Liver (tissue), 9 donors: ENCODE data around the gene TENT4B. TPM values are rescaled to one million over a fixed set of nuclear protein-coding genes. Genes with fewer than 3 reads are reported as not detected.

ENCODE experiments used
- DNase-seq: peaks from one replicate; pipeline ENCODE4 v3.0.0-alpha.2; 2017; ENCODE audit warnings: low spot score
- H3K27ac ChIP-seq, 2 donors: one replicate each; pipeline ENCODE4 v1.7.0; 2013; ENCODE audit warnings: inconsistent platforms in 2 of 2, low read length in 2 of 2, control low read depth in 1 of 2, low read depth in 1 of 2, mild to moderate bottlenecking in 1 of 2
- H3K27me3 ChIP-seq, 4 donors: one replicate each; pipeline versions ENCODE4 v1.6.1 to v1.7.0; 2013; ENCODE audit warnings: low read length in 3 of 4, inconsistent platforms in 1 of 4, mild to moderate bottlenecking in 1 of 4, moderate library complexity in 1 of 4; ENCODE audit not compliant: control insufficient read depth in 4 of 4, insufficient read depth in 4 of 4
- H3K36me3 ChIP-seq, 4 donors: one replicate each; pipeline versions ENCODE4 v1.6.1 to v1.7.0; 2013; ENCODE audit warnings: low read length in 3 of 4, mild to moderate bottlenecking in 3 of 4, low read depth in 1 of 4, moderate library complexity in 1 of 4; ENCODE audit not compliant: control insufficient read depth in 4 of 4, insufficient read depth in 3 of 4
- H3K4me1 ChIP-seq, 4 donors: one replicate each; pipeline versions ENCODE4 v1.6.1 to v1.7.0; 2013; ENCODE audit warnings: low read length in 3 of 4, mild to moderate bottlenecking in 3 of 4, moderate library complexity in 1 of 4; ENCODE audit not compliant: control insufficient read depth in 4 of 4, insufficient read depth in 4 of 4
- H3K4me3 ChIP-seq, 3 donors: one replicate each; pipeline versions ENCODE4 v1.6.1 to v1.7.0; 2013; ENCODE audit warnings: low read length in 3 of 3, control low read depth in 1 of 3, low read depth in 1 of 3, mild to moderate bottlenecking in 1 of 3
- H3K9ac ChIP-seq, 2 donors: one replicate each; pipeline ENCODE4 v1.7.0; 2013; ENCODE audit warnings: low read length in 2 of 2, mild to moderate bottlenecking in 2 of 2, moderate library complexity in 2 of 2, control low read depth in 1 of 2, low read depth in 1 of 2
- H3K9me3 ChIP-seq, 4 donors: one replicate each; pipeline versions ENCODE4 v1.6.1 to v1.7.0; 2013; ENCODE audit warnings: low read length in 3 of 4; ENCODE audit not compliant: control insufficient read depth in 4 of 4
- CTCF ChIP-seq: fragments of 150-350 bp; IDR thresholded peaks from 2 replicates; pipeline ENCODE4 v1.5.1; 2017; ENCODE audit warnings: improper control_type of control experiment, low read depth, low read length; ENCODE audit not compliant: missing input control
- EGR1 ChIP-seq, 2 donors: IDR thresholded peaks; 2 replicates each; pipeline ENCODE4 v1.6.1; 2016 to 2018; ENCODE audit warnings: antibody characterized with exemption in 2 of 2, low read depth in 2 of 2
- FOXA1 ChIP-seq: IDR thresholded peaks from 2 replicates; pipeline ENCODE4 v1.6.1; 2016; ENCODE audit warnings: antibody characterized with exemption
- FOXA2 ChIP-seq: IDR thresholded peaks from 2 replicates; pipeline ENCODE4 v1.6.1; 2016; ENCODE audit warnings: antibody characterized with exemption
- GABPA ChIP-seq, 2 donors: IDR thresholded peaks in 1 of 2; conservative IDR thresholded peaks in 1 of 2; 2 replicates each; pipeline ENCODE4 v1.6.1; 2016; ENCODE audit warnings: antibody characterized with exemption in 2 of 2, mild to moderate bottlenecking in 1 of 2, moderate library complexity in 1 of 2
- HNF4A ChIP-seq, 2 donors: conservative IDR thresholded peaks; 2 replicates each; pipeline ENCODE4 v1.6.1; 2016; ENCODE audit warnings: antibody characterized with exemption in 2 of 2, mild to moderate bottlenecking in 2 of 2
- HNF4G ChIP-seq: IDR thresholded peaks from 2 replicates; pipeline ENCODE4 v1.6.1; 2016; ENCODE audit warnings: antibody characterized with exemption
- JUND ChIP-seq, 2 donors: IDR thresholded peaks; 2 replicates each; pipeline ENCODE4 v1.6.1; 2016; ENCODE audit warnings: antibody characterized with exemption in 2 of 2
- NR2F2 ChIP-seq: IDR thresholded peaks from 2 replicates; pipeline ENCODE4 v1.6.1; 2016; ENCODE audit warnings: antibody characterized with exemption
- RAD21 ChIP-seq, 2 donors: IDR thresholded peaks; 2 replicates each; pipeline ENCODE4 v1.6.1; 2016; ENCODE audit warnings: antibody characterized with exemption in 2 of 2, mild to moderate bottlenecking in 2 of 2
- REST ChIP-seq: IDR thresholded peaks from 2 replicates; pipeline ENCODE4 v1.6.1; 2016; ENCODE audit warnings: antibody characterized with exemption, mild to moderate bottlenecking
- SP1 ChIP-seq: IDR thresholded peaks from 2 replicates; pipeline ENCODE4 v1.6.1; 2018; ENCODE audit warnings: antibody characterized with exemption, mild to moderate bottlenecking
- TAF1 ChIP-seq: conservative IDR thresholded peaks from 2 replicates; pipeline ENCODE4 v1.6.1; 2016; ENCODE audit warnings: antibody characterized with exemption, mild to moderate bottlenecking
- WGBS: extraction: QIAGEN DNeasy Blood & Tissue Kit; methylation state at CpG from one replicate; pipeline ENCODE4 v1.1.7; 2013; 5-methylcytosine and 5-hydroxymethylcytosine counted together
- polyA plus RNA-seq, 2 donors: library from polyadenylated mRNA; stranded (reverse) in 1 of 2; unstranded in 1 of 2; fragments of 200-250 nt in 1 of 2; fragments of >200 nt in 1 of 2; fragmentation: Nextera tagmentation in 1 of 2; extraction: Ambion mirVana in 1 of 2; gene quantifications; one replicate each; pipeline versions ENCODE4 v1.2.1 to v1.2.3, GENCODE V29; 2013 to 2015
- total RNA-seq, 2 donors: library from RNA; depleted of rRNA; stranded (reverse); fragments of >200 nt; gene quantifications; one replicate each; pipeline ENCODE4 v1.2.3, GENCODE V29; 2014
- TF ChIP-seq, protein P1 (sequence below): IDR thresholded peaks from 2 replicates; pipeline ENCODE4 v1.6.1; 2016; ENCODE audit warnings: antibody characterized with exemption
- TF ChIP-seq, protein P2 (sequence below): IDR thresholded peaks from 2 replicates; pipeline ENCODE4 v1.6.1; 2016; ENCODE audit warnings: antibody characterized with exemption
- donor health status: healthy.
- donor health status: healthy.
- donor health status: healthy.
- donor health status: healthy.
- donor health status: healthy.

Gene TENT4B
- total and polyA plus RNA-seq, 4 donors = 4.2 to 10.8 (median 7.9) TPM

GRCh38 chr16:50188619-50189136 is 35.6 kb downstream of the TENT4B start:
- H3K4me3 ChIP-seq = no peak overlapping the region
- H3K9me3 ChIP-seq = no peaks in the 10 kb centered on the region
- peaks cover 4 to 17% (median 9%) of the 10 kb centered on the region in 4 donors for H3K4me1 ChIP-seq
- no peaks in the 10 kb centered on the region for H3K27me3 ChIP-seq
- no peak for DNase-seq
- 61% methylated on average over 3 of the region's 3 CpGs for WGBS
- H3K36me3 ChIP-seq = no peaks in the 10 kb centered on the region
- no peak overlapping the region for H3K9ac ChIP-seq
- no peak for TF ChIP-seq FOXA1
- TF ChIP-seq JUND (IDR thresholded peaks at IDR 0.05) = no peak
- TF ChIP-seq FOXA2 = no peak
- TF ChIP-seq, protein P1, sequence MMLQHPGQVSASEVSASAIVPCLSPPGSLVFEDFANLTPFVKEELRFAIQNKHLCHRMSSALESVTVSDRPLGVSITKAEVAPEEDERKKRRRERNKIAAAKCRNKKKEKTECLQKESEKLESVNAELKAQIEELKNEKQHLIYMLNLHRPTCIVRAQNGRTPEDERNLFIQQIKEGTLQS = no peak
- H3K27ac ChIP-seq = no peak overlapping the region

- no peak overlapping the region for H3K4me3 ChIP-seq
- H3K27me3 ChIP-seq = no peaks in the 10 kb centered on the region
- TF ChIP-seq FOXA2 = no peak
- no peak for TF ChIP-seq HNF4G
- no peak for TF ChIP-seq NR2F2
- no peak for TF ChIP-seq HNF4A (conservative IDR thresholded peaks at IDR 0.05)
- TF ChIP-seq, protein P1 = no peak
- TF ChIP-seq TAF1 = no peak
- TF ChIP-seq EGR1 (IDR thresholded peaks at IDR 0.05; ENCODE audit: low read depth in 2 of 2) = no peak
- no peak for TF ChIP-seq REST
- no peak for TF ChIP-seq CTCF
- TF ChIP-seq, protein P2, sequence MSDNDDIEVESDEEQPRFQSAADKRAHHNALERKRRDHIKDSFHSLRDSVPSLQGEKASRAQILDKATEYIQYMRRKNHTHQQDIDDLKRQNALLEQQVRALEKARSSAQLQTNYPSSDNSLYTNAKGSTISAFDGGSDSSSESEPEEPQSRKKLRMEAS = no peak
- no peak for TF ChIP-seq RAD21 (IDR thresholded peaks at IDR 0.05)
- TF ChIP-seq JUND (IDR thresholded peaks at IDR 0.05) = no peak
- no peak for TF ChIP-seq SP1
- no peak for TF ChIP-seq GABPA (IDR thresholded peaks at IDR 0.05 in 1 of 2, conservative IDR thresholded peaks at IDR 0.05 in 1 of 2)
- no peak overlapping the region for H3K27ac ChIP-seq
- peaks cover 0 to 10% (median 6%) of the 10 kb centered on the region in 4 donors for H3K4me1 ChIP-seq
- no peaks in the 10 kb centered on the region for H3K9me3 ChIP-seq
- DNase-seq = no peak
- H3K9ac ChIP-seq = no peak overlapping the region
- WGBS = 88% methylated on average over 2 of the region's 2 CpGs
- H3K36me3 ChIP-seq = no peaks in the 10 kb centered on the region
Observed at GRCh38 chr16:50190292-50190691, 37.2 kb downstream of the TENT4B start.
